Ectodermal cell (in vitro differentiated cells): Measurements from ENCODE around the gene CRNN.

Experiments used
- H3K27ac ChIP-seq: 2 replicates; pipeline ENCODE4 v1.7.0; 2013; ENCODE audit warnings: mild to moderate bottlenecking, low read depth, low read length; ENCODE audit not compliant: insufficient read depth, poor library complexity, severe bottlenecking
- H3K27me3 ChIP-seq: 2 replicates; pipeline ENCODE4 v1.7.0; 2013; ENCODE audit warnings: mild to moderate bottlenecking, low read length; ENCODE audit not compliant: insufficient read depth, control insufficient read depth, poor library complexity, severe bottlenecking
- H3K36me3 ChIP-seq: one replicate; pipeline ENCODE4 v1.7.0; 2013; ENCODE audit warnings: low read length; ENCODE audit not compliant: control insufficient read depth, insufficient read depth
- H3K4me1 ChIP-seq: one replicate; pipeline ENCODE4 v1.7.0; 2013; ENCODE audit warnings: low read length; ENCODE audit not compliant: control insufficient read depth, insufficient read depth
- H3K4me3 ChIP-seq: 2 replicates; pipeline ENCODE4 v1.7.0; 2013; ENCODE audit warnings: low read depth, low read length, control low read depth; ENCODE audit not compliant: insufficient read depth
- H3K9me3 ChIP-seq: 2 replicates; pipeline ENCODE4 v1.7.0; 2013; ENCODE audit warnings: mild to moderate bottlenecking, low read length, moderate library complexity; ENCODE audit not compliant: control insufficient read depth
- WGBS, 2 experiments: methylation state at CpG; one replicate each; pipeline ENCODE4 v1.1.7; 2013; ENCODE audit warnings: missing lambda C conversion rate in 2 of 2; 5-methylcytosine and 5-hydroxymethylcytosine counted together

The CRNN gene

DNA sequence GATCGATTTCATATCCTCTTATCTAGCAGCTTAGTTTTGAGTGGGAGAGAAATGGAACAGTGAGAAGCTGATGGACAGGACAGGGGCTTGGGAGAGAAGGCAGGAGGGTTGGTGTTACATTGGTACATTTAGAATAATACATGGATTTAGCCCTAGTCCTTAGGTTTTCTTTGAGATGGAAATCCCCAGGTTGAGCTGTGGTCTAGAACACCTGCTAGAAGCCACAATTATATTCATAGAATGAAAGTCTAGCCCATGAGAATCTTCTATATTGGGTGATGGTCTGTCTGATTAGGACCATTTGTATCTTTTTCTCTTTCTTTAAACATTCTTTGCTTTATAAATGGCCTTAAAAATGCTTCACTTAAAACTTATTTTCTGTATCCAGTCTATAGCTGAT, 19.9 kb downstream of the CRNN start:
- Histone ChIP-seq H3K36me3 (no peaks in the 10 kb centered on the region), H3K4me1 (no peaks in the 10 kb centered on the region), H3K27ac (no peak overlapping the region), H3K27me3 (no peaks in the 10 kb centered on the region), H3K9me3 (peaks cover 13% of the 10 kb centered on the region), H3K4me3 (no peak overlapping the region)
- 63 to 67% methylated on average over 1 of the region's 1 CpG for WGBS, 2 experiments

GRCh38 chr1:152392909-152393308, 21.2 kb downstream of the CRNN start:
- no peaks in the 10 kb centered on the region for H3K27me3 ChIP-seq
- no peaks in the 10 kb centered on the region for H3K36me3 ChIP-seq
- H3K27ac ChIP-seq: no peak overlapping the region
- 64 to 71% methylated on average over 1 to 2 of the region's 2 CpGs for whole genome bisulfite sequencing, 2 experiments
- peaks cover 6% of the 10 kb centered on the region for H3K9me3 ChIP-seq
- no peaks in the 10 kb centered on the region for H3K4me1 ChIP-seq
- H3K4me3 ChIP-seq: no peak overlapping the region

GRCh38 chr1:152388889-152389288, 25.2 kb downstream of the CRNN start:
- no peaks in the 10 kb centered on the region for H3K36me3 ChIP-seq
- H3K4me1 ChIP-seq: no peaks in the 10 kb centered on the region
- no peak overlapping the region for H3K4me3 ChIP-seq
- H3K27me3 ChIP-seq: no peaks in the 10 kb centered on the region
- no peak overlapping the region for H3K27ac ChIP-seq
- peaks cover 4% of the 10 kb centered on the region for H3K9me3 ChIP-seq
- 71 to 78% methylated on average over 4 of the region's 4 CpGs for WGBS, 2 experiments

- Histone ChIP-seq H3K9me3 (no peaks in the 10 kb centered on the region), H3K4me3 (no peak overlapping the region), H3K36me3 (no peaks in the 10 kb centered on the region), H3K4me1 (no peaks in the 10 kb centered on the region), H3K27me3 (no peaks in the 10 kb centered on the region), H3K27ac (no peak overlapping the region)
- WGBS, 2 experiments: 76 to 91% methylated on average over 2 of the region's 2 CpGs
Observed at GRCh38 chr1:152386940-152387339, 27.1 kb downstream of the CRNN start.

DNA sequence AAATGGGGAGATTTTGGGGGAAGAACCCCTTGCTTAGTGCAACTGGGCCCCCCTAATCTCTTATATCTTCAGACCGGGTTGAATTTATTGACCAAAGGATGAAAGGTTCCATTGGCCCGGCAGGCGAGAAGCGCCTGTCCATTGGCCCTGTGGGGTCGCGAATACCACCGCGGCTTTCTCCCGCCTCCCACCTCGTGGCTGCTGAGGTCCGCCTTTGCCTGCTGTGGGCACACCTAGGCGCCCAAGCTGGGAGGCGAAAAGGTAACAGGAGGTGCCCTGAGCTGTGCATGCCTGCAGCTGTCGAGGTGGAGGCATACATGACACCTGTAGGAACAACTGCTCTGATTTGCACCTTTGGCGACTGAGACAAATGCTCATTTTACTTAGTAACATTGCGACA, 33.1 kb downstream of the CRNN start:
- WGBS, 2 experiments: 83 to 85% methylated on average over 16 of the region's 16 CpGs
- Histone ChIP-seq H3K27ac (no peak overlapping the region), H3K4me1 (no peaks in the 10 kb centered on the region), H3K27me3 (no peaks in the 10 kb centered on the region), H3K9me3 (peaks cover 9% of the 10 kb centered on the region), H3K4me3 (no peak overlapping the region), H3K36me3 (no peaks in the 10 kb centered on the region)

DNA sequence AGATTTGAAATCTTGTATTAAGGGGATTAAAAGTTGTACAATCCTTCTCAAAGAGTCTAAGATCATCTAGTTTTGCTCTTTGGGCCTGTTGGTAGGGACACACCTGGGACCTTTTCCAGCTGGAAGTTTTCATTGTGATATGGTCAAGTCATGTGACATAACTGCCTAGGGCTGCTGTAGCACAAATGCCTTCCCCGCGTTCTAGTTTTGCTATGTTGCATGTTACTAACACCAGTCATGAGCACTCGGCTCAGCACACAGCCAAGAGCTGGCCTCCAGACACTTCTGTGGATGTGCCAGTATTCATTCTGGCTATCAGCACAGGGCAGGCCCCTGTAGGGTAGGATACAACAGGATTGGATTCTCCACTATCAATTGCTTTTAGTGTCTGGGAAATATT, 39.6 kb downstream of the CRNN start:
- Histone ChIP-seq H3K4me1 (no peaks in the 10 kb centered on the region), H3K27ac (no peak overlapping the region), H3K36me3 (no peaks in the 10 kb centered on the region), H3K27me3 (no peaks in the 10 kb centered on the region), H3K9me3 (peaks cover 5% of the 10 kb centered on the region), H3K4me3 (no peak overlapping the region)
- 87% methylated on average over 3 of the region's 3 CpGs for WGBS, 2 experiments

- Histone ChIP-seq H3K4me3 (no peak overlapping the region), H3K9me3 (peaks cover 7% of the 10 kb centered on the region), H3K27me3 (no peaks in the 10 kb centered on the region), H3K36me3 (no peaks in the 10 kb centered on the region), H3K27ac (no peak overlapping the region), H3K4me1 (no peaks in the 10 kb centered on the region)
- WGBS, 2 experiments: 86% methylated on average over 1 of the region's 1 CpG; no CpG with 5 or more reads in 1 of the 2 experiments
Observed at GRCh38 chr1:152372672-152373071, 41.4 kb downstream of the CRNN start.

- 40% methylated on average over 1 of the region's 1 CpG; no CpG with 5 or more reads in 1 of the 2 experiments for WGBS, 2 experiments
Observed at GRCh38 chr1:152367436-152367835, 46.6 kb downstream of the CRNN start.

DNA sequence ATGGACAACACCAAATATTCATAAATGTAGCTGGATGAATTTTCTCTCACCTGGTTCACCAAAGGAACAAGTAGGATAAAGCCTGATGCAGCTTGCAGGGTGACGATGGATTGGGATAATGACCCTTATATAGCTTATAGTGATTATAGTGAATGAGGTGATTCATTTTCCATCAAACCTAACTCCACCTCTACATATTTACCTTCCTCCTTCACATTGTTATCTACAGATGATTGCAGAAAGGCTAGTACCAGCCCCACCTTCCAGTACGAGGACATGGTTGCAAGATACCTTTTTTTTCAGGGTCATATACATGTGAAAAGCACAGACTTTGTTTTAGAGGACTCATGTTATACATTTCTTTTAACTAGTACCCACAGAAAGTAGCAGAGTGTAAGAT, 54.2 kb downstream of the CRNN start, which contains the start of gene FLG2:
TSS of gene FLG2 (minus strand) at position 101 of the 400 bp plus-strand sequence. CDS start 1,122 bp downstream, outside the sequence.
- WGBS, 2 experiments: 85 to 100% methylated on average over 1 of the region's 2 CpGs
- no peaks in the 10 kb centered on the region for H3K36me3 ChIP-seq
- no peaks in the 10 kb centered on the region for H3K27me3 ChIP-seq
- no peak within 1 kb of the TSS for H3K4me3 ChIP-seq
- no peaks in the 10 kb centered on the region for H3K4me1 ChIP-seq
- H3K9me3 ChIP-seq: peaks cover 19% of the 10 kb centered on the region
- H3K27ac ChIP-seq: no peak within 1 kb of the TSS

More at GRCh38 chr1:152367436-152367835, 46.6 kb downstream of the CRNN start:
- peaks cover 17% of the 10 kb centered on the region for H3K9me3 ChIP-seq
- H3K27ac ChIP-seq: no peak overlapping the region
- no peaks in the 10 kb centered on the region for H3K4me1 ChIP-seq
- H3K4me3 ChIP-seq: no peak overlapping the region
- no peaks in the 10 kb centered on the region for H3K27me3 ChIP-seq
- H3K36me3 ChIP-seq: no peaks in the 10 kb centered on the region
